ENCODE measurements around the gene TF. TPM values are rescaled to one million over a fixed set of nuclear protein-coding genes. Genes with fewer than 3 reads are reported as not detected.

The TF gene
- total RNA-seq, 1 donor from 2014 or later: 0.34 TPM

DNA sequence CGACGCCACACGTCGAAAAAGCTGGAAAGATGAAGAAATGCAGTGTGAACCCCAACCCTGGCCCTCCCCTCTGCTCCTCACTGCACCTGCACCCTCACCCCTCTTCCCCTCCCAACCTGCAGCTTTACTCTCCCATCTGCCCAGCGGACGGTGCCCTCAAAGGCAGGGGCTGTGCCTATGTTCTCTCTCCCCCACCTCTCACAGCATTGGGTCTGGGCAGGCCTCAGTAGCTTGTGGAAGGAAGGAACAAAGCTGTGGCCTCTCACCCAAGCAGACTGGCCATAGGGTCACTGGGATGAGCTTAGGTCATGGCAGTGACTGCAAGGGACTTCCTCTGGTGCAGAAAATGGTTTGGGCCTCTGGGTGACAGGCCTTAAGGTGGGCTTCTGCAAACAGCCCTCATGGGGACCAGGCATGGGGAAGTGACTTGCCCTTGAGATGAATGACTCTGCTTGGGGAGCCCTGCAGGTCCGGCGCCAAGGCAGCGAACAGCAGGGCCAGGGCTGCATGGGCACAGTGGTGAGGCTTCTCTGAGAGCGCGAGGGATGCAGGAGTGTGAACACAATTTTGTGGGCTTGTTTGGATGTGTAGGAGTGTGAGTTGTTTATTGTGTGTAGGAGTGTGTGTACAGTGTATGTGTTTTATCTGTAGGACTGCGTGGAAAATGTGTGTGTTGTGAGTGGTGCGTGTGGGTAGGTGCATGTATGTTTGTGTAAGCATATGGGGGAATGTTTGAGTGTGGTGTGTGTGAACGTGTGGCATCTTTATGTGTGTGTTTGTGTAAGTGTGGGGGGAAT, 88.6 kb downstream of the TF start:
- Histone ChIP-seq H3K4me3 (ENCODE audit: insufficient read depth, low read depth, low read length) (no peak overlapping the region), H3K4me1 (ENCODE audit: insufficient read depth, low read length) (no peaks in the 10 kb centered on the region), H3K36me3 (ENCODE audit: insufficient read depth, low read length) (no peaks in the 10 kb centered on the region), H4K20me1 (ENCODE audit: insufficient read depth, low read length) (no peaks in the 10 kb centered on the region), H3K27me3 (ENCODE audit: insufficient read depth, low read length) (no peaks in the 10 kb centered on the region), H2AFZ (ENCODE audit: low read depth, low read length) (no peak overlapping the region), H3K4me2 (ENCODE audit: low read length) (no peak overlapping the region), H3K9ac (ENCODE audit: low read length) (no peak overlapping the region), H3K9me3 (ENCODE audit: insufficient read depth, low read depth, low read length) (no peaks in the 10 kb centered on the region), H3K79me2 (ENCODE audit: insufficient read depth, low read length) (no peaks in the 10 kb centered on the region), H3K27ac (ENCODE audit: low read depth, low read length) (no peak overlapping the region)
- peaks cover 50% of the 10 kb centered on the region for H3K36me3 Mint-ChIP-seq (ENCODE audit: low read depth, unreplicated experiment)
- DNase-seq (ENCODE audit: low read depth) (no peak), FAIRE-seq (no peak)
- no peaks in the 10 kb centered on the region for H3K4me1 Mint-ChIP-seq (ENCODE audit: low read depth, unreplicated experiment)
- no peak overlapping the region for H3K4me3 Mint-ChIP-seq (ENCODE audit: unreplicated experiment)
- H3K27ac Mint-ChIP-seq (ENCODE audit: unreplicated experiment): no peak overlapping the region
- TF ChIP-seq, protein P1, sequence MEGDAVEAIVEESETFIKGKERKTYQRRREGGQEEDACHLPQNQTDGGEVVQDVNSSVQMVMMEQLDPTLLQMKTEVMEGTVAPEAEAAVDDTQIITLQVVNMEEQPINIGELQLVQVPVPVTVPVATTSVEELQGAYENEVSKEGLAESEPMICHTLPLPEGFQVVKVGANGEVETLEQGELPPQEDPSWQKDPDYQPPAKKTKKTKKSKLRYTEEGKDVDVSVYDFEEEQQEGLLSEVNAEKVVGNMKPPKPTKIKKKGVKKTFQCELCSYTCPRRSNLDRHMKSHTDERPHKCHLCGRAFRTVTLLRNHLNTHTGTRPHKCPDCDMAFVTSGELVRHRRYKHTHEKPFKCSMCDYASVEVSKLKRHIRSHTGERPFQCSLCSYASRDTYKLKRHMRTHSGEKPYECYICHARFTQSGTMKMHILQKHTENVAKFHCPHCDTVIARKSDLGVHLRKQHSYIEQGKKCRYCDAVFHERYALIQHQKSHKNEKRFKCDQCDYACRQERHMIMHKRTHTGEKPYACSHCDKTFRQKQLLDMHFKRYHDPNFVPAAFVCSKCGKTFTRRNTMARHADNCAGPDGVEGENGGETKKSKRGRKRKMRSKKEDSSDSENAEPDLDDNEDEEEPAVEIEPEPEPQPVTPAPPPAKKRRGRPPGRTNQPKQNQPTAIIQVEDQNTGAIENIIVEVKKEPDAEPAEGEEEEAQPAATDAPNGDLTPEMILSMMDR (IDR thresholded peaks at IDR 0.05; ENCODE audit: insufficient read depth, low read depth, low read length): no peak
- peaks cover 1% of the 10 kb centered on the region for H3K9me3 Mint-ChIP-seq (ENCODE audit: unreplicated experiment)
- peaks cover 5% of the 10 kb centered on the region for H3K27me3 Mint-ChIP-seq (ENCODE audit: low read depth, unreplicated experiment)

DNA sequence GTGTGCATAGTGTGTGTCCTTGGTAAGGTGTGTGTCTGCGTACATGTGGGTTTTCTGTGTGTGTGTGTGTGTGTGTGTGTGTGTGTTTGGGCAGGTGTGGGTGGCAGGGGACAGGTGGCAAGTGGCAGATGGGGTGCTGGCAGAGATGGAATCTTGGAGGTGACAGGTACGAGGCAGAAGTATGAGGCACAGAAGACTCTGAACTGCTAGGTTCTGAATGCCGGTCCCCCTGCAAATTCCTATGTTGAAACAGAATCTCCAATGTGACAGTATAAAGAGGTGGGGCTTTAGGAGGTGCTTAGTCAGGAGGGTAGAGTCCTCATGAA, 89.2 kb downstream of the TF start:
- no peak for TF ChIP-seq EZH2 (IDR thresholded peaks at IDR 0.05; ENCODE audit: insufficient read depth, low read length)
- TF ChIP-seq, protein P1 (IDR thresholded peaks at IDR 0.05; ENCODE audit: insufficient read depth, low read depth, low read length): no peak
- peaks cover 1% of the 10 kb centered on the region for H3K9me3 Mint-ChIP-seq (ENCODE audit: unreplicated experiment)

DNA sequence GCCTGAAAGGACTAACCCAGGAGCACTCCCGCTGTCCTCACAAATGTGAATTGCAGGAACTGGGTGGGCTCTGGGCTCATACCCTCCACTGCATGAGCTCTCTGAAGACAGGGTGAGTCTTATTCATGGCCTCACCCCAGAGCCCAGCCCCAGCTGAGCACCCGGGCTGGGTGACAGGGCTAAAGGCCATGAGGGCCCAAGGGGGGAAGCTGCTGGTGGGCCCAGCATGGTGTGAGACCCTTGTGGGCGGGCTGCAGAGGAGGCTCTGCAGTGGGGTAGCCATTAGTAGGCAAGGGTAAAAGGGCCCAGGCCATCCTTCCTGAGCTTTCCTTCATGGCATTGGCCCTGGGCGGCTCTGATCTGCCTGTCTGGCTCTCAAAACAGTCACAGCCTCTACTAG, 89.8 kb downstream of the TF start:
- FAIRE-seq: no peak
- no peak for DNase-seq (ENCODE audit: low read depth)
- no peak overlapping the region for H3K27ac ChIP-seq (ENCODE audit: low read depth, low read length)

More for the DNA sequence above, 89.2 kb downstream of the TF start:
- Histone ChIP-seq H3K27me3 (ENCODE audit: insufficient read depth, low read length) (no peaks in the 10 kb centered on the region), H3K4me2 (ENCODE audit: low read length) (no peak overlapping the region), H3K79me2 (ENCODE audit: insufficient read depth, low read length) (no peaks in the 10 kb centered on the region), H3K36me3 (ENCODE audit: insufficient read depth, low read length) (no peaks in the 10 kb centered on the region), H4K20me1 (ENCODE audit: insufficient read depth, low read length) (no peaks in the 10 kb centered on the region), H3K9ac (ENCODE audit: low read length) (no peak overlapping the region), H3K4me3 (ENCODE audit: insufficient read depth, low read depth, low read length) (no peak overlapping the region), H3K4me1 (ENCODE audit: insufficient read depth, low read length) (no peaks in the 10 kb centered on the region), H3K27ac (ENCODE audit: low read depth, low read length) (no peak overlapping the region), H3K9me3 (ENCODE audit: insufficient read depth, low read depth, low read length) (no peaks in the 10 kb centered on the region), H2AFZ (ENCODE audit: low read depth, low read length) (no peak overlapping the region)
- no peak for DNase-seq (ENCODE audit: low read depth)
- Mint-ChIP-seq H3K4me1 (ENCODE audit: low read depth, unreplicated experiment) (no peaks in the 10 kb centered on the region), H3K27me3 (ENCODE audit: low read depth, unreplicated experiment) (peaks cover 5% of the 10 kb centered on the region), H3K27ac (ENCODE audit: unreplicated experiment) (no peak overlapping the region), H3K36me3 (ENCODE audit: low read depth, unreplicated experiment) (peaks cover 49% of the 10 kb centered on the region), H3K4me3 (ENCODE audit: unreplicated experiment) (no peak overlapping the region)
- no peak for FAIRE-seq

More for the DNA sequence above, 89.8 kb downstream of the TF start:
- Histone ChIP-seq H3K4me3 (ENCODE audit: insufficient read depth, low read depth, low read length) (no peak overlapping the region), H3K79me2 (ENCODE audit: insufficient read depth, low read length) (no peaks in the 10 kb centered on the region), H3K4me1 (ENCODE audit: insufficient read depth, low read length) (no peaks in the 10 kb centered on the region), H3K9ac (ENCODE audit: low read length) (no peak overlapping the region), H3K4me2 (ENCODE audit: low read length) (no peak overlapping the region), H4K20me1 (ENCODE audit: insufficient read depth, low read length) (no peaks in the 10 kb centered on the region), H3K9me3 (ENCODE audit: insufficient read depth, low read depth, low read length) (no peaks in the 10 kb centered on the region), H3K27me3 (ENCODE audit: insufficient read depth, low read length) (no peaks in the 10 kb centered on the region), H3K36me3 (ENCODE audit: insufficient read depth, low read length) (no peaks in the 10 kb centered on the region), H2AFZ (ENCODE audit: low read depth, low read length) (no peak overlapping the region)
- Mint-ChIP-seq H3K27ac (ENCODE audit: unreplicated experiment) (no peak overlapping the region), H3K4me1 (ENCODE audit: low read depth, unreplicated experiment) (no peaks in the 10 kb centered on the region), H3K36me3 (ENCODE audit: low read depth, unreplicated experiment) (peaks cover 47% of the 10 kb centered on the region), H3K9me3 (ENCODE audit: unreplicated experiment) (peaks cover 1% of the 10 kb centered on the region), H3K27me3 (ENCODE audit: low read depth, unreplicated experiment) (peaks cover 5% of the 10 kb centered on the region), H3K4me3 (ENCODE audit: unreplicated experiment) (no peak overlapping the region)
- no peak for TF ChIP-seq EZH2 (IDR thresholded peaks at IDR 0.05; ENCODE audit: insufficient read depth, low read length)
- TF ChIP-seq, protein P1 (IDR thresholded peaks at IDR 0.05; ENCODE audit: insufficient read depth, low read depth, low read length): no peak

All from astrocyte (in vitro differentiated cells and primary cell).